ENCODE data around the gene EGLN2.

DNA sequence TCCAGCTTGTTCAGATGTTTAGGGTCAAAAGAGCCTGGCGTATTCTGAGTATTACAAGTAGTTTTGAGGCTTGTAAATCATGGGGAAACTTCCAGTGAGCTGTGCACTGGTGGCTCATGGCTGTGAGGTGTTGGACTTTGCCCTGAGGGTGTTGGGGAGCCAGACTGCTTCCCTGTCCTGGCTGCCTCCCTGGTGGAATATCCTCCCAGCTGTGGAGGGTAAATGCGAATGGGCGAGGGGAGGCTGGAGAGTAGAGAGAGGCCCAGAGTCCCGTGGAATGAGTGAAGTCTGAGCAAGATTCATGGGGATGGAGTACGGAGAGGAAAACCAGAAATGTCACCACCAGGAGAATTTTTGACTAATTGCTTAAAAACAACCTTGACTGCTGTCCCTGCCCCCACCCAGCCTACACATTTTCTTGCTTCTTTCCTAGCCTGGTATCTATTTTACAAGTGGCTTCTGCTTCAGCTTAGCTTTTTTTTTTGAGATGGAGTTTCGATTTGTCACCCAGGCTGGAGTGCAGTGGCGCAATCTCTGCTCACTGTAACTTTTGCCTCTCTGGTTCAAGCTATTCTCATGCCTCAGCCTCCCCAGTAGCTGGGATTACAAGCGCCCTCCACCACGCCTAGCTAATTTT is 44.3 kb upstream of the EGLN2 start:
- TF ChIP-seq EZH2 (IDR thresholded peaks at IDR 0.05): no peak
- TF ChIP-seq FOXP2 (optimal IDR thresholded peaks at IDR 0.05; ENCODE audit: control extremely low read depth, extremely low read length, insufficient read depth): no peak
- TF ChIP-seq POLR2AphosphoS5 (IDR thresholded peaks at IDR 0.05; ENCODE audit: borderline replicate concordance, low read depth, low read length): no peak
